ENCODE measurements around the gene CYP1A2. TPM values are rescaled to one million over a fixed set of nuclear protein-coding genes. Genes with fewer than 3 reads are reported as not detected.

CYP1A2 gene
- total and polyA plus RNA-seq, 2 of the 13 experiments (the other 11 are each of a cell fraction or from before 2014, with no cell fraction given) = 0.07 TPM; not detected in 1

- intact Hi-C loops (cut with micrococcal nuclease; ENCODE audit: unreplicated experiment) = no loop called here
- H3K9me3 ChIP-seq (ENCODE audit: low read length) = no peaks in the 10 kb centered on the region
- in situ Hi-C loops (cut with HindIII; ENCODE audit: extremely low pct_ligation_motif_present, low pct_unique_long_range_greater_than_20kb) = loop anchor here (10.0 kb wide), 1 partner anchor 176 kb away; the partner anchor contains the start of gene RPP25
- H2AFZ ChIP-seq (ENCODE audit: low read length) = no peak overlapping the region
- no peak for ATAC-seq
- peaks cover 11% of the 10 kb centered on the region for H3K79me2 ChIP-seq (ENCODE audit: insufficient read depth, low read length)
- peak; percentile 40 for FAIRE-seq
- ChIA-PET CTCF (ENCODE audit: low intra/inter-chr PET ratio, low total read pairs) (interaction anchor here (2.5 kb wide), 1 partner anchor 22 kb away, joined by 6 read pairs; no protein-coding TSS in a partner anchor), POLR2A (interaction anchor here (0.9 to 2.3 kb wide), 5 partner anchors 18 to 590 kb away, joined by 3 to 8 read pairs (median 5); partner anchors contain the start of genes CLK3, CYP1A1 and MAN2C1)
- WGBS (ENCODE audit: low lambda C conversion rate) = 71% methylated on average over 5 of the region's 5 CpGs
- H3K36me3 ChIP-seq (replicated peaks in 1 of 2; ENCODE audit: control insufficient read depth in 1 of 2, insufficient read depth in 2 of 2, low read length in 2 of 2) = no peaks in the 10 kb centered on the region
- no peaks in the 10 kb centered on the region; the same call in 1 of the 2 replicates for H4K20me1 ChIP-seq (ENCODE audit: insufficient read depth, low read length)
- peak overlapping the region; percentile 4; the same call in 1 of the 2 replicates for H3K4me2 ChIP-seq (ENCODE audit: low read depth, low read length)
- no peaks in the 10 kb centered on the region for H3K27me3 ChIP-seq (ENCODE audit: control insufficient read depth in 1 of 2, insufficient read depth in 2 of 2, low read length in 2 of 2)
- H3K4me3 ChIP-seq (replicated peaks in 1 of 3; ENCODE audit: insufficient read depth in 1 of 3, low read depth in 2 of 3, low read length in 3 of 3) = no peak overlapping the region
- H3K4me1 ChIP-seq (ENCODE audit: insufficient read depth, low read length) = peaks cover 86% of the 10 kb centered on the region
- no peak overlapping the region for H3K9ac ChIP-seq (ENCODE audit: insufficient read depth, low read depth, low read length)
- no TSS peak for BruUV-seq (replicated peaks)
- DNase-seq (ENCODE audit: low spot score) = no peak
- TF ChIP-seq TGIF2 (CRISPR knock-in tag; IDR thresholded peaks at IDR 0.05) (no peak), SRF (IDR thresholded peaks at IDR 0.05; ENCODE audit: low read depth, low read length) (no peak), HOXA9 (CRISPR knock-in tag; IDR thresholded peaks at IDR 0.05; ENCODE audit: borderline replicate concordance) (no peak), PRDM10 (CRISPR knock-in tag; IDR thresholded peaks at IDR 0.05; ENCODE audit: low read depth) (no peak), PHB2 (IDR thresholded peaks at IDR 0.05; ENCODE audit: partially characterized antibody) (no peak), ZBTB26 (CRISPR knock-in tag; IDR thresholded peaks at IDR 0.05; ENCODE audit: borderline replicate concordance) (no peak), ZNF740 (CRISPR knock-in tag; IDR thresholded peaks at IDR 0.05) (no peak), TBP (CRISPR knock-in tag; IDR thresholded peaks at IDR 0.05) (no peak), MXD4 (CRISPR knock-in tag; IDR thresholded peaks at IDR 0.05) (no peak), SIX1 (CRISPR knock-in tag; IDR thresholded peaks at IDR 0.05; ENCODE audit: borderline replicate concordance) (no peak), ZHX1 (CRISPR knock-in tag; IDR thresholded peaks at IDR 0.05; ENCODE audit: low read depth) (no peak), ZMAT3 (CRISPR knock-in tag; conservative IDR thresholded peaks at IDR 0.05) (no peak), AGO2 (optimal IDR thresholded peaks at IDR 0.05; ENCODE audit: low read depth, low read length) (no peak), ZNF562 (CRISPR knock-in tag; IDR thresholded peaks at IDR 0.05; ENCODE audit: borderline replicate concordance) (no peak), HNRNPL (IDR thresholded peaks at IDR 0.05; ENCODE audit: low read depth, low read length) (no peak)
- H3K27ac ChIP-seq (ENCODE audit: extremely low read length, insufficient read depth, low read length) = no peak overlapping the region
These were observed 29.9 kb downstream of the CYP1A2 start for GRCh38 chr15:74778599-74778970.
